Calu3 (cell line): ENCODE results near the gene NPW. TPM values are rescaled to one million over a fixed set of nuclear protein-coding genes. Genes with fewer than 3 reads are reported as not detected.

ENCODE experiments used
- BruUV-seq: library from RNA; stranded (reverse); fragments of 400-500 nt; replicated peaks from 2 replicates; lab custom pipeline; 2021; lab: Mats Ljungman, UMichigan
- CTCF ChIA-PET: fragments of 300-600 bp; sonication (Branson Sonifier 250); formaldehyde crosslinking; loops from one replicate; lab custom pipeline; 2022; ENCODE audit warnings: antibody characterized with exemption; lab: Charles Lee
- DNase-seq: peaks from one replicate; pipeline ENCODE4 v3.0.0; 2022
- H3K27ac Mint-ChIP-seq: one replicate; pipeline ENCODE4 v1.8.0; 2022; ENCODE audit warnings: mixed read lengths; ENCODE audit not compliant: unreplicated experiment
- H3K27me3 Mint-ChIP-seq: one replicate; pipeline ENCODE4 v1.8.0; 2022; ENCODE audit warnings: mixed read lengths; ENCODE audit not compliant: unreplicated experiment
- H3K36me3 Mint-ChIP-seq: one replicate; pipeline ENCODE4 v1.8.0; 2022; ENCODE audit warnings: mild to moderate bottlenecking, moderate library complexity, mixed read lengths; ENCODE audit not compliant: insufficient read depth, unreplicated experiment
- H3K4me1 Mint-ChIP-seq: one replicate; pipeline ENCODE4 v1.8.0; 2022; ENCODE audit warnings: mild to moderate bottlenecking, low read depth, mixed read lengths; ENCODE audit not compliant: unreplicated experiment
- H3K4me3 Mint-ChIP-seq: one replicate; pipeline ENCODE4 v1.8.0; 2022; ENCODE audit warnings: mild to moderate bottlenecking, low read depth, moderate library complexity, mixed read lengths; ENCODE audit not compliant: unreplicated experiment
- H3K9me3 Mint-ChIP-seq: one replicate; pipeline ENCODE4 v1.8.0; 2022; ENCODE audit warnings: low read depth, mixed read lengths; ENCODE audit not compliant: unreplicated experiment
- CTCF ChIP-seq: fragments of 200-600 bp; IDR thresholded peaks from one replicate; pipeline ENCODE4 v1.8.0; 2022; ENCODE audit warnings: antibody characterized with exemption; ENCODE audit not compliant: unreplicated experiment
- intact Hi-C: fragments of 100-400 bp; cut with micrococcal nuclease; formaldehyde crosslinking; loops from one replicate; pipeline ENCODE4 v1.10.0; 2022; ENCODE audit not compliant: unreplicated experiment
- total RNA-seq: library from RNA; stranded (reverse); gene quantifications from 2 replicates; pipeline ENCODE4 v1.2.3, GENCODE V29; 2022

Gene NPW
- total RNA-seq, 1 experiment from 2014 or later: 1.5 TPM

DNA sequence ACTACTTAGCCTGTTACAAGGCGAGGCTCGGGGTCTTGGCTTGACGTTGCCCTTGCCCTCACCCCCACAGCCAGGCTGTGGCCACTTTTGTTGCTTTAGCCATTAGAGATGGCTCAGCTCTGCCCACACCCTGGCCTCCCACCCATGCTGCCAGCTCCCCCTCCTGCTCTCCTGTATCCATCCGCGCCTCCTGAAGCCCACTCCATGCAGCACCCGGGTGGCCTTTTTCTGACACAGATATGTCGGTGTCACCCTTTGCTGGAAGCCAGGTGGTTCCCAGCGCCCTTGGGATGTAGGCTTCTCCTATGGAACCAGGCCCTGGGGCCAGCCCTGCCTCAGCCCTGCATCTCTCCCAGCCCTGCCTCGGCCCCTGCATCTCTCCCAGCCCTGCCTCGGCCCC lies 37.9 kb downstream of the NPW start:
- Mint-ChIP-seq H3K27me3 (no peaks in the 10 kb centered on the region), H3K4me3 (no peak overlapping the region), H3K27ac (no peak overlapping the region), H3K9me3 (no peaks in the 10 kb centered on the region), H3K36me3 (peaks cover 45% of the 10 kb centered on the region), H3K4me1 (no peaks in the 10 kb centered on the region)
- CTCF ChIA-PET: interaction anchor here (0.8 kb wide), 1 partner anchor 10 kb away, joined by 3 read pairs; the partner anchor contains the start of genes NTHL1 and TSC2
- intact Hi-C loops: no loop called here
- no peak for TF ChIP-seq CTCF
- BruUV-seq: no TSS peak
- DNase-seq: no peak

GRCh38 chr16:2058420-2058819 lies 38.8 kb downstream of the NPW start:
- H3K27ac Mint-ChIP-seq: no peak overlapping the region

DNA sequence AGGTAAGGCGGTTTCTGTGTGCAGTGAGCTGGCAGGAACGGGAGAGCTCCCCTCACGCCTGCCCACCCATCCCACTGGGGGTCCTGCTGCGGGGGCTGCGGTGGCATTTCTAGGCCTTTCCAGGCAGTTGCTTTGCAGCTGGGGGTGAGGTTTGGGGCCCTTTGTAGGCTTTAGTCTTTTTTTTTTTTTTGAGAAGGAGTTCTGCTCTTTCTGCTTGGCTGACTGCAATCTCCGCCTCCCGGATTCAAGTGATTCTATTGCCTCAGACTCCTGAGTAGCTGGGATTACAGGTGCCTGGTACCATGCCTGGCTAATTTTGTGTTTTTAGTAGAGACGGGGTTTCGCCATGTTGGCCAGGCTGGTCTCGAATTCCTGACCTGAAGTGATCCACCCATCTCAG lies 39.3 kb downstream of the NPW start:
- Mint-ChIP-seq H3K4me3 (no peak overlapping the region), H3K27ac (no peak overlapping the region), H3K36me3 (peaks cover 41% of the 10 kb centered on the region), H3K9me3 (no peaks in the 10 kb centered on the region), H3K4me1 (no peaks in the 10 kb centered on the region), H3K27me3 (no peaks in the 10 kb centered on the region)
- no peak for DNase-seq
- TF ChIP-seq CTCF: no peak
- no TSS peak for BruUV-seq
- intact Hi-C loops: no loop called here
- CTCF ChIA-PET: interaction anchor here (0.7 kb wide), 1 partner anchor 37 kb away, joined by 5 read pairs; no protein-coding TSS in a partner anchor

More at GRCh38 chr16:2058420-2058819, 38.8 kb downstream of the NPW start:
- CTCF ChIA-PET: interaction anchor here (0.7 kb wide), 1 partner anchor 37 kb away, joined by 5 read pairs; no protein-coding TSS in a partner anchor
- no peak for TF ChIP-seq CTCF
- Mint-ChIP-seq H3K4me1 (no peaks in the 10 kb centered on the region), H3K4me3 (no peak overlapping the region), H3K27me3 (no peaks in the 10 kb centered on the region), H3K9me3 (no peaks in the 10 kb centered on the region), H3K36me3 (peaks cover 45% of the 10 kb centered on the region)
- no peak for DNase-seq
- intact Hi-C loops: no loop called here
- no TSS peak for BruUV-seq

DNA sequence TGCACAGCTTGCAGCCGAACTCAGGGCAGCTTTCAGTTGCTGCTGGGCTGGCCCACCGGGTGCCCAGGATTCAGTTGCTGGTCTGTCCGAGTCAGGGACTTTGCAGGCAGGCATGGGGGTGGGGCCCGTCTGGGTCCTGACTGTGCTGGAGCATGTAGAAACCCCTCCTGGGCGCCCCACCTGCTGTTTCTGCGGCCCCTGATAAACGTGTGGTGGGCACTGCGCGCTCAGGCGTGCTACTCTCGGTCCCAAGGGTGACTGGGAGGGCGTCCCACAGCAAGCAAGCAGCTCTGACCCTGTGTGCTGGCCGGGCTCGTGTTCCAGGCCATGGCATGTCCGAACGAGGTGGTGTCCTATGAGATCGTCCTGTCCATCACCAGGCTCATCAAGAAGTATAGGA lies 40.8 kb downstream of the NPW start:
- CTCF ChIA-PET: no interaction called here
- Mint-ChIP-seq H3K27me3 (no peaks in the 10 kb centered on the region), H3K9me3 (no peaks in the 10 kb centered on the region), H3K4me1 (no peaks in the 10 kb centered on the region), H3K4me3 (no peak overlapping the region), H3K36me3 (peaks cover 36% of the 10 kb centered on the region), H3K27ac (no peak overlapping the region)
- no peak for DNase-seq
- intact Hi-C loops: no loop called here
- no peak for TF ChIP-seq CTCF
- no TSS peak for BruUV-seq
